Rectal smooth muscle tissue (tissue), 1 donor: Measurements from ENCODE around the gene MROH9.

Experiments used
- H3K27ac ChIP-seq: one replicate; pipeline ENCODE4 v1.7.0; 2013; ENCODE audit warnings: low read depth, low read length, inconsistent platforms
- H3K27me3 ChIP-seq: one replicate; pipeline ENCODE4 v1.7.0; 2013; ENCODE audit warnings: low read length; ENCODE audit not compliant: control insufficient read depth, insufficient read depth
- H3K36me3 ChIP-seq: one replicate; pipeline ENCODE4 v1.7.0; 2013; ENCODE audit warnings: low read length; ENCODE audit not compliant: control insufficient read depth, insufficient read depth
- H3K4me1 ChIP-seq: one replicate; pipeline ENCODE4 v1.7.0; 2013; ENCODE audit warnings: low read length; ENCODE audit not compliant: control insufficient read depth, insufficient read depth
- H3K4me3 ChIP-seq: one replicate; pipeline ENCODE4 v1.7.0; 2013; ENCODE audit warnings: low read length
- H3K9ac ChIP-seq: one replicate; pipeline ENCODE4 v1.7.0; 2013; ENCODE audit warnings: low read length

The MROH9 gene

DNA sequence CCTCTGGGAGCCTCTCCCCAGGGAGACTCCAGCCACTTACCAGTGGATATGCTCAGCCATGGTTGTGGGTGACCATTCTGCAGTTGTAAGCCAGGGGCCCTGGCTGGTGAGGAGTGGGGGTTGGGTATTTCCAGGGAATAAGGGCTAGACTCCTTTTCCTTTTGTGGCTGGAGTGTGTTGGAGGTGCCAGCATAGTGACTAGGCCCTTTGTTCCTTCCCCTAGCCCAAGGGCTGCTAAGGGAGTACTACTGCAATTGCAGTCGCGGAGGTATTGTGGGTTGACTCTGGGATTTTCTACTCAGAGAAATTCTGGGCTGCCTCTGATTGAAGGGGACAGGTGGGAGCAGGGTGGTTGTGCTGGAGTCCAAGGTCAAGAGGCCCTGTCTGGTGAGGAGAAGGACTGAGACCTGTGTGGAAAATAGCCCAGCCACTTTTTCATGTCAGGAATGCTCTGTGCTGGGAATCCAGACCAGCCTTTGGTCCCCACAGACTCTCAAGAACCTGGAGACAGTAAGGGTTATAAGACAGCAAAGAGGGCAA, 43.1 kb downstream of the MROH9 start:
- H3K36me3 ChIP-seq, result no peaks in the 10 kb centered on the region
- H3K4me3 ChIP-seq, result no peak overlapping the region
- no peak overlapping the region for H3K9ac ChIP-seq
- no peaks in the 10 kb centered on the region for H3K27me3 ChIP-seq
- no peaks in the 10 kb centered on the region for H3K4me1 ChIP-seq
- H3K27ac ChIP-seq, result no peak overlapping the region

DNA sequence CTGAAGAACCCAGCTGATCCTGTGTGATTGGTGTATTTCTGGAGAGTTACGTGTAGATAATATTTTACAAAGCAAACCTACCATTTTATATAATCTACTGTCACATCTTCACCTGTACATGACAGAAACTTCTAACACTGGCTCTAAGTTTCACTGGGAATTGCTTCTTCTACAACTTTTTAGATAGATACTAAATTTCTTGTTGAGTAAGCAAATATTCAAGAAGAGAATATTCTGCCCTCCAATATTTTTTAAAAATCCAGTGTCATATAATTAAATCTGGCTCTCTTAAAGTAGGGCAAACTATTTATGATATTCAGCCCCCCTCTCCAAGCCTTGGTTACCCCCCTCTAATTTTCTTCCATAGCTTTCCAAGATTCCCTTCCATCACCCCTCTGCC, 50.1 kb downstream of the MROH9 start:
- H3K4me3 ChIP-seq, result no peak overlapping the region
- no peaks in the 10 kb centered on the region for H3K36me3 ChIP-seq
- no peaks in the 10 kb centered on the region for H3K27me3 ChIP-seq
- H3K9ac ChIP-seq, result no peak overlapping the region
- H3K27ac ChIP-seq, result no peak overlapping the region
- H3K4me1 ChIP-seq, result no peaks in the 10 kb centered on the region

DNA sequence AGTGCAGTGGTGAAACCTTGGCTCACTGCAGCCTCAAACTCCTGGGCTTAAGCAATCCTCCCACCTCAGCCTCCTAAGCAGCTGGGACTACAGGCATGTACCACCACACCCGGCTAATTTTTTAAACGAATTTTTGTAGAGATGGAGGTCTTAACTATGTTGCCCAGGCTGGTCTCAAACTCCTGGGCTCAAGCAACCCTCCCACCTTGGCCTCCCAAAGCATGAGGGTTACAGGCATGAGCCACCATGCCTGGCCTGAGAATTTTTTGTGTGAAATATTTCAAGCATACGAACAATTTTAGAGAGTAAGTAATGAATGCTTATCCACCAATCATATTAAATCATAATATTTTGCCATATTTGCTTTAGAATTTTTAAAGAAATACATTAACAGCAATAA, 51.6 kb downstream of the MROH9 start:
- Histone ChIP-seq H3K27ac (no peak overlapping the region), H3K27me3 (no peaks in the 10 kb centered on the region), H3K9ac (no peak overlapping the region)

DNA sequence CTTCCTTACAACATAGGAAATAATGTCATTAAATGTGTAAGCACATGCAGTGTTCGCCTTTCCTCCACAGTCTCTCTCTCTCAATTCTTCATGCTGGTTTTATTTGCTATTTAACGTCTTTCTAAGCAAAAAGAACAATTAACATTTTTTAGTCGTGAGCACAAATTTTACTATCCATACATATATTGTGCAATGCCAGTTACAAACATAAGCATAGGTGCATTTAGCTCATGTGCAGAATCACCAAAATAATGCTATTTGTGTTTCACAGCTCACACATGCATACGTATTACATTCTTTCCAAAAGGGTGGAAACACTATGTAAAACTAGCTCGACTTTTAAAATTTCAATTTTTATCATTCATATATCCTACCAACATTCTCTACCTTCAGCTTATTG, 52.1 kb downstream of the MROH9 start:
- H3K27ac ChIP-seq, result no peak overlapping the region
- no peaks in the 10 kb centered on the region for H3K27me3 ChIP-seq
- H3K36me3 ChIP-seq, result no peaks in the 10 kb centered on the region
- H3K4me1 ChIP-seq, result no peaks in the 10 kb centered on the region
- no peak overlapping the region for H3K4me3 ChIP-seq
- H3K9ac ChIP-seq, result no peak overlapping the region

More for the DNA sequence above, 51.6 kb downstream of the MROH9 start:
- no peaks in the 10 kb centered on the region for H3K36me3 ChIP-seq
- H3K4me3 ChIP-seq, result no peak overlapping the region
- no peaks in the 10 kb centered on the region for H3K4me1 ChIP-seq

DNA sequence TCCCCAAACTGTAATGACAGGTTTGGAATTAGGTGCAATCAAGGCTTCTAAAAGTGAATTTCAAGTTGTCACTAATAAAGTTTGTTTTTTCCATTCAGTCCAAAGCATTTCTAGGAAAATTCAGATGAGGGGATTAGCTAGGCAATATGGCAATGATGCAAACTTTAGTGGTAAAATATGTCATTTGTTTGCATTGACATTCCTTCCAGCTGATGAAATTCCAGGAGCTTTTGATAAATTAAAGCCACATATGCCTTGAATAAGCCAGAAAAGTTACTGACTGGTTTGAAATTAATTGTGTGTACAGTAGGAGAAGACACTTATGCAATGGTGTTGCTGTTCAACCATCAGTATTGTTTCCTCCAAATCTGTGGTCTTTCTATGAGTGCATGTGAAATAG, 57.8 kb downstream of the MROH9 start:
- no peaks in the 10 kb centered on the region for H3K4me1 ChIP-seq
- H3K27me3 ChIP-seq, result no peaks in the 10 kb centered on the region
- H3K27ac ChIP-seq, result no peak overlapping the region
- no peaks in the 10 kb centered on the region for H3K36me3 ChIP-seq
- H3K4me3 ChIP-seq, result no peak overlapping the region
- no peak overlapping the region for H3K9ac ChIP-seq

DNA sequence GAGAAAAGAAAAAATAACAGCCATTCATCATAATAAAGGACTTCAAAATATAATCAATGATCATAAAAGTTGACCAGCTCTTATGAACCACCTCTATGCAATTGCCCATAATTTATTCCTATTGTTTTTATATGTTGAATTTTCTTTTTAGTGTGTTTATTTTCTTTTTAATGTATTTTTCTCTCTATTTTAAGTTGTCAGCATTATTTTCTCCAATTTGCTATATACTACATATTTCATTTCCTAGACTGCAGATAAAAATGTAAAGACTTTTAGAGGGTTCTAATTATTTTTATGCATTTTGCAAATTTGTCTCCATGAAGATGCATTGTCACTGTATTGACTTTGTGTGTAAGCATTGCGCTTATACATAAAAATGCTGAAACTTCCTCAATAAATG, 58.4 kb downstream of the MROH9 start:
- H3K9ac ChIP-seq, result no peak overlapping the region
- H3K4me3 ChIP-seq, result no peak overlapping the region
- no peaks in the 10 kb centered on the region for H3K4me1 ChIP-seq
- H3K27ac ChIP-seq, result no peak overlapping the region
- no peaks in the 10 kb centered on the region for H3K36me3 ChIP-seq
- H3K27me3 ChIP-seq, result no peaks in the 10 kb centered on the region

DNA sequence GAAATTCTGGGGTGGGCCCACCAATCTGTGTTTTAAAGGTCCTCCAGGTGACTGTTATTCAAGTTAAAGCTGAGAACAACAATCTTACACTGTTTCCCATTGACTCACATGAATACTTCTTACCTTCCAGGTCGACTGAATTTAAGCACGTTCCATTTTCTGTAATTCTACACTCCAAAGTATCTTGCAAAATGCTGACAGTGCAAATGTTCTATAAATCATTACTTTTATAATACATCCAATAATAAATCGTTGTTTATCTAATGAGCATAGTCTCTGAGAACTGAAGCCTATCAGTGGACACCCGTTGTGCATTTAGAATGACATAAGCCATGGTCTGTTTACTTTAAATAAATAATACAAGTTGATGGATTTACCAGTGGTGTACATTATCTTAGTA, 79.5 kb downstream of the MROH9 start:
- no peaks in the 10 kb centered on the region for H3K36me3 ChIP-seq
- no peak overlapping the region for H3K4me3 ChIP-seq
- H3K27me3 ChIP-seq, result no peaks in the 10 kb centered on the region
- no peak overlapping the region for H3K27ac ChIP-seq
- no peaks in the 10 kb centered on the region for H3K4me1 ChIP-seq
- no peak overlapping the region for H3K9ac ChIP-seq

DNA sequence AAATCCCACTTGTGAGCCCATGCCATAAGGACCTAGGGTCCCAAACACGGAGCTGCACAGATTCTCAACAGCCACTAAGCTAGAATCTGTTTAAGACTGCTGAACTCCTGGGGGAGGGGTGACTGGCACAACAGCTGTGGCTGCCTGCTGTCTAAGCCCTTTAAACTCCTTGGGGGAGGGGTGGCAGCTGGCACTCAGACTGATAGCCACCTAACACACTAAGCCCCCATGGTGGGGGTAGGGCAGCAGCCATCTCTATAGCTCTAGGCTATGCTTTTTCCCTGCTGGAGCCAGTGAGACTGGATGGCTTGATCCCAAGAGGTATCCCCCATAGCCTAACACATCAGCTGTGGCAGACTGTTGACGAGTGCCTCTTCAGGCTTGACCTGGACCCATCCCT, 82.1 kb downstream of the MROH9 start:
- Histone ChIP-seq H3K27ac (no peak overlapping the region), H3K4me1 (no peaks in the 10 kb centered on the region), H3K27me3 (no peaks in the 10 kb centered on the region), H3K36me3 (no peaks in the 10 kb centered on the region), H3K9ac (no peak overlapping the region), H3K4me3 (no peak overlapping the region)

DNA sequence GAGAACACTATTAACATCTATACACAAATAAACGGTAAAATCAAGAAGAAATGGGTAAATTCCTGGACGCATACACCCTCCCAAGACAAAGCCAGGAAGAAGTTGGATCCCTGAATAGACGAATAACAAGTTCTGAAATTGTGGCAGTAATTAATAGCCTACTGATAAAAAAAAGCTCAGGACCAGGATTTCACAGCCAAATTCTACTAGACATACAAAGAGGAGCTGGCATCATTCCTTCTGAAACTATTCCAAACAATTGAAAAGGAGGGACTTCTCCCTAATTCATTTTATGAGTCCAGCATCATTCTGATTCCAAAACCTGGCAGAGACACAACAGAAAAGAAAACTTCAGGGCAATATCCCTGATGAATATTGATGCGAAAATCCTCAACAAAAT, 84.6 kb downstream of the MROH9 start:
- no peak overlapping the region for H3K27ac ChIP-seq
- H3K27me3 ChIP-seq, result no peaks in the 10 kb centered on the region
- H3K9ac ChIP-seq, result no peak overlapping the region
- no peak overlapping the region for H3K4me3 ChIP-seq
- no peaks in the 10 kb centered on the region for H3K4me1 ChIP-seq
- no peaks in the 10 kb centered on the region for H3K36me3 ChIP-seq

DNA sequence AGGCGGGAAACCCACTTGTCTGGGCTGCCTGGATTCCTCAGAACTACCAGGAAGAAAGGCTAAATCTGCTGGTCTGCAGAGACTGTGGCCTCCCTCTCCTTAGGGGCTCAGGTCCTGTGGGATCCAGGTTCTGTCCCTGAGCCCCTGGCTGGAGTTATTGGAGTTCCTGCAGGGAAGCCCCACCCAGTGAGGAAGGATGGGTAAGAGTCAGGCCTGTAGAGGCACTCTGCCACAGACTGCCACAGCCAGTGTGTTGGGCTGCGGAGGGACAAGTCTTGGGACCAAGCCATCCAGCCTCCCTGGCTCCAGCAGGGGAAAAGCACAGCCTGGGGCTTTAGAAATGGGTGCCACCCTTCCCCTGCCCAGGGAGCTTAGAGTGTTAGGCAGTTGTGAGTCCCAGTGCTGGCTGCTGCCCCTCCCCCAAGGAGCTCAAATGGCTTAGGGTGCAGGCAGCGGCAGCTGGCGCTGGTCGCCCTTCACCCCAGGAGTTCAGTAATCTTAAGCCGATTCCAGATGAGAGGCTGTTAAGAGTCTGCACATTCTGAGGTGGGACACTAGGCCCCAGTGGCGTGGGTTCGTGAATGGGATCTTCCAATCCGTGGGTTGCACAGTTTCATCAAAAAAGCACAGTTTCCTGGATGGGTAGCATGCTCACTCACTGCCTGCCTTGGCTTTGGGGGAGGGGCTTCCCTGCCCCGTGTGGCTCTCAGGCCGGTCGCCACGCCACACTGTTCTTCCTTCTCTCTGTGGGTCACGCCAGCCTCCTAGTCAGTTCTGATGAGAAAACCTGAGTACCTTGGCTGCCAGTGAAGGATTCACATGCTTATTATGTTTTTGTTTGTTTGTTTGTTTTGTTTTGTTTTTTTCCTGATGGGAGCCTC, 97.7 kb downstream of the MROH9 start:
- no peak overlapping the region for H3K27ac ChIP-seq
- H3K4me1 ChIP-seq, result no peaks in the 10 kb centered on the region

DNA sequence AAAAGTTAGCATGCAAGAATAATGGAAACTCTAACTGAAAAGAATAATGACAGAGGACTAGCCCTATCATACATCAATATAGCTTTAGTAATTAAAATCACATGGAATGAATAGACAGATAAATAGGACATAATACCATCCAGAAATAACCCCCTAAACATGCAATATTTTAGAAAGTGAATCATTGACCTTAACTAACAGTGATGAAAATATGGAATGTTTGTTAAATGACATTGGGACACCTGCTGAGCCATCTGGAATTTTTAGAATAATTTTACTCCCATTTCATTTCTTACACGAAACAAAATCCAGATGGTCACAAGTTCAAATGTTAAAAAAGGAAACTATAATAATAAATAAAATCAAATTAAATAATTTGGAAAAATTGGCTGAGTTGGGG, 102.3 kb downstream of the MROH9 start:
- H3K27ac ChIP-seq, result no peak overlapping the region
- H3K4me1 ChIP-seq, result no peaks in the 10 kb centered on the region
- H3K9ac ChIP-seq, result no peak overlapping the region
- H3K27me3 ChIP-seq, result no peaks in the 10 kb centered on the region
- H3K4me3 ChIP-seq, result no peak overlapping the region
- H3K36me3 ChIP-seq, result no peaks in the 10 kb centered on the region

More for the DNA sequence above, 97.7 kb downstream of the MROH9 start:
- Histone ChIP-seq H3K36me3 (no peaks in the 10 kb centered on the region), H3K4me3 (no peak overlapping the region), H3K27me3 (no peaks in the 10 kb centered on the region), H3K9ac (no peak overlapping the region)

DNA sequence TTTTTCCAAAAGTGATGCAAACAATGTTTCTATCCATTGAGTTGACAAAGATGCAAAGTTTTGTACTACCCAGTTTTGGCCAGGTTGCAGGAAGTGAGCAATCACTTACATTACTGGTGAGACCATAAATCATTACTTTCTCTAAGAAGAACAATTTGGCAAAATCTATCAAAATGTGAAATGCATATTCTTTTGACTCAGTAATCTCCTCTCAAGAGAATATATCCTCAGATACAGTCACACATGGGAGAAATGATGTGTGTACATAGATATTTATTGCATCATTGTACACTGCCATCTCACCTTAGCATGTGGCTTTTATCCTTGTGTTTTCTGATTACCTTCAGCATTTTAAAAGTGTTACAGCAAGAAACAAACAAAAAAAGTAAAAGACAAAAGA, 103.0 kb downstream of the MROH9 start:
- H3K36me3 ChIP-seq, result no peaks in the 10 kb centered on the region
- H3K9ac ChIP-seq, result no peak overlapping the region
- no peak overlapping the region for H3K27ac ChIP-seq
- no peaks in the 10 kb centered on the region for H3K27me3 ChIP-seq
- H3K4me1 ChIP-seq, result no peaks in the 10 kb centered on the region
- H3K4me3 ChIP-seq, result no peak overlapping the region

DNA sequence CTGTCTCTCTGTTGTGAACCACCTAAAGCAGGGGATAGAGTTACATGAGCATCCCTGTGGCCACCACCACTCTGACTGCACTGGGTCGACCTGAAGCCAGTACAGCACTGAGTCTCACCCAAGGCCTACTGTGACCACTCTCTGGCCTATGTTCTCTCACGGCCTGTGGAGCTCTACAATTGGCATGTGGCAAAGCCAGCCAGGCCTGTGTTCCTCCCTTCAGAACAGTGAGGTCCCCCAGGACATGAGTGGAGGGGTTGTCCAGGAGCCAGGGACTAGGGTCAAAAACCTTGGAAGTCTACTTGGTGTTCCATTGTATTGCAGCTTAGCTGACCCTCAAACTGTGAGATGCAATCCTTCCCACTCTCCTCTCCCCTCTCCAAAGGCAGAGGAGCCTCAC, 112.7 kb downstream of the MROH9 start:
- Histone ChIP-seq H3K36me3 (no peaks in the 10 kb centered on the region), H3K4me1 (no peaks in the 10 kb centered on the region), H3K27me3 (no peaks in the 10 kb centered on the region), H3K9ac (no peak overlapping the region), H3K27ac (no peak overlapping the region), H3K4me3 (no peak overlapping the region)
